HPDE6-E6E7 (cell line): ENCODE results near the gene ARSA.
A peak's percentile ranks its signal among the peaks of the same experiment; 100 is the strongest.
"Not testable (repeated sequence)": the region's sequence is repeated elsewhere in the genome, so short reads cannot be mapped to it uniquely, and the experiment has no call there.

Experiments used
- DNase-seq: peaks from one replicate; pipeline ENCODE4 v3.0.0; 2011; ENCODE audit warnings: missing footprints; ENCODE audit errors: extremely low spot score

The ARSA gene

GRCh38 chr22:50627642-50628542 lies at the start of gene ARSA:
Gene ARSA, minus strand, starts transcription at chr22:50628152. Its CDS starts 373 bp downstream, at chr22:50627779.
- peak; percentile 60 for DNase-seq

- DNase-seq: no peak
Observed at GRCh38 chr22:50676661-50677492, 48.9 kb upstream of the ARSA start.

- DNase-seq: no peak
Observed at GRCh38 chr22:50676180-50676636, 48.3 kb upstream of the ARSA start.

GRCh38 chr22:50675553-50676179 lies 47.7 kb upstream of the ARSA start:
- no peak for DNase-seq

GRCh38 chr22:50674606-50675552 lies 46.9 kb upstream of the ARSA start:
- DNase-seq: peak; percentile 70

GRCh38 chr22:50674130-50674500 lies 46.2 kb upstream of the ARSA start:
- DNase-seq: no peak

- DNase-seq: no peak
Observed at GRCh38 chr22:50673231-50674129, 45.5 kb upstream of the ARSA start.

GRCh38 chr22:50672471-50673230 lies 44.7 kb upstream of the ARSA start, which contains the start of gene SHANK3:
Gene SHANK3, plus strand, starts transcription at chr22:50672823.
- DNase-seq: no peak

- DNase-seq: no peak
Observed at GRCh38 chr22:50672041-50672440, 44.1 kb upstream of the ARSA start.

- DNase-seq: no peak
Observed at GRCh38 chr22:50671641-50672040, 43.7 kb upstream of the ARSA start.

GRCh38 chr22:50670914-50671538 lies 43.1 kb upstream of the ARSA start:
- DNase-seq: no peak

- no peak for DNase-seq
Observed at GRCh38 chr22:50670513-50670912, 42.6 kb upstream of the ARSA start.

GRCh38 chr22:50665738-50666137 lies 37.8 kb upstream of the ARSA start:
- DNase-seq: no peak

- no peak for DNase-seq
Observed at GRCh38 chr22:50665212-50665611, 37.3 kb upstream of the ARSA start.

- no peak for DNase-seq
Observed at GRCh38 chr22:50660306-50660705, 32.4 kb upstream of the ARSA start.

- DNase-seq: not testable (repeated sequence)
Observed at GRCh38 chr22:50659711-50660110, 31.8 kb upstream of the ARSA start.

GRCh38 chr22:50657925-50658324 lies 30.0 kb upstream of the ARSA start:
- DNase-seq: no peak
